HFFc6 (cell line): ENCODE measurements around the gene CD3G. TPM values are rescaled to one million over a fixed set of nuclear protein-coding genes. Genes with fewer than 3 reads are reported as not detected.

Experiments used
- DNase-seq: peaks from one replicate; pipeline ENCODE4 v3.0.0-alpha.2; 2018
- H3K27ac Mint-ChIP-seq: 2 replicates; pipeline ENCODE4 v1.8.0; 2020; ENCODE audit warnings: mild to moderate bottlenecking, mixed read lengths
- H3K27me3 Mint-ChIP-seq: 2 replicates; pipeline ENCODE4 v1.8.0; 2021; ENCODE audit warnings: mild to moderate bottlenecking, moderate library complexity, mixed read lengths; ENCODE audit not compliant: insufficient read depth
- H3K36me3 Mint-ChIP-seq: 2 replicates; pipeline ENCODE4 v1.8.0; 2021; ENCODE audit warnings: low read depth, mixed read lengths
- H3K4me1 Mint-ChIP-seq: 2 replicates; pipeline ENCODE4 v1.8.0; 2020; ENCODE audit warnings: low read depth, mixed read lengths
- H3K4me3 Mint-ChIP-seq: 2 replicates; pipeline ENCODE4 v1.8.0; 2020; ENCODE audit warnings: mild to moderate bottlenecking, moderate library complexity, mixed read lengths
- H3K9me3 Mint-ChIP-seq: 2 replicates; pipeline ENCODE4 v1.8.0; 2020; ENCODE audit warnings: mild to moderate bottlenecking, mixed read lengths
- total RNA-seq, 6 experiments: library from RNA; stranded (reverse); fragmentation: NEBNext Ultra II Directional; extraction: Animal tissue kit (Norgen Biotek cat#: 25700); gene quantifications; 2 replicates in 1 of 6; 3 replicates in 5 of 6; pipeline ENCODE4 v1.2.3, GENCODE V29; 2021
- TF ChIP-seq, protein P1 (sequence below): fragments of 200-600 bp; sonication (generic); IDR thresholded peaks from 2 replicates; pipeline ENCODE4 v1.5.0; 2021; ENCODE audit warnings: antibody characterized with exemption, mild to moderate bottlenecking

Gene CD3G
- total RNA-seq, 6 experiments from 2014 or later, result not detected

DNA sequence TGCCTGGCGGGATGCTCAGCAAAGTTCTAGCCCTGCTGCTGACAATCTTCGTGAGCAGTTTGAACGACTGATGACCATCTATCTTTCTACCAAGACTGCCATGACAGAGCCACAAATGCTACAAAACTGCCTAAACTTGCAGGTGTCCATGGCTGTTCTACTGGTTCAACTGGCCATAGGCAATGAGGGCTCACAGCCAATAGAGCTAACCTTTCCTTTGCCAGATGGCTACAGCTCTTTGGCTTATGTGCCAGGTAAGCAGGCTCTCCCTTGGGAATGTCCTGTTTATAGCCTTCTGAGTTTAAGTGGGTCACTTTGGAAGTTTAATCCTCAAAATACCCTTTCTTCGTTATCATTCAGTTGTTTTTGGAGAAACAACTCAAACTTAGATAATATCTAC, 35.4 kb downstream of the CD3G start:
- Mint-ChIP-seq H3K36me3 (peaks cover 19% of the 10 kb centered on the region), H3K4me1 (no peaks in the 10 kb centered on the region), H3K4me3 (no peak overlapping the region), H3K27me3 (no peaks in the 10 kb centered on the region), H3K27ac (no peak overlapping the region), H3K9me3 (no peaks in the 10 kb centered on the region)
- no peak for DNase-seq
- TF ChIP-seq, protein P1, sequence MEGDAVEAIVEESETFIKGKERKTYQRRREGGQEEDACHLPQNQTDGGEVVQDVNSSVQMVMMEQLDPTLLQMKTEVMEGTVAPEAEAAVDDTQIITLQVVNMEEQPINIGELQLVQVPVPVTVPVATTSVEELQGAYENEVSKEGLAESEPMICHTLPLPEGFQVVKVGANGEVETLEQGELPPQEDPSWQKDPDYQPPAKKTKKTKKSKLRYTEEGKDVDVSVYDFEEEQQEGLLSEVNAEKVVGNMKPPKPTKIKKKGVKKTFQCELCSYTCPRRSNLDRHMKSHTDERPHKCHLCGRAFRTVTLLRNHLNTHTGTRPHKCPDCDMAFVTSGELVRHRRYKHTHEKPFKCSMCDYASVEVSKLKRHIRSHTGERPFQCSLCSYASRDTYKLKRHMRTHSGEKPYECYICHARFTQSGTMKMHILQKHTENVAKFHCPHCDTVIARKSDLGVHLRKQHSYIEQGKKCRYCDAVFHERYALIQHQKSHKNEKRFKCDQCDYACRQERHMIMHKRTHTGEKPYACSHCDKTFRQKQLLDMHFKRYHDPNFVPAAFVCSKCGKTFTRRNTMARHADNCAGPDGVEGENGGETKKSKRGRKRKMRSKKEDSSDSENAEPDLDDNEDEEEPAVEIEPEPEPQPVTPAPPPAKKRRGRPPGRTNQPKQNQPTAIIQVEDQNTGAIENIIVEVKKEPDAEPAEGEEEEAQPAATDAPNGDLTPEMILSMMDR, result no peak

DNA sequence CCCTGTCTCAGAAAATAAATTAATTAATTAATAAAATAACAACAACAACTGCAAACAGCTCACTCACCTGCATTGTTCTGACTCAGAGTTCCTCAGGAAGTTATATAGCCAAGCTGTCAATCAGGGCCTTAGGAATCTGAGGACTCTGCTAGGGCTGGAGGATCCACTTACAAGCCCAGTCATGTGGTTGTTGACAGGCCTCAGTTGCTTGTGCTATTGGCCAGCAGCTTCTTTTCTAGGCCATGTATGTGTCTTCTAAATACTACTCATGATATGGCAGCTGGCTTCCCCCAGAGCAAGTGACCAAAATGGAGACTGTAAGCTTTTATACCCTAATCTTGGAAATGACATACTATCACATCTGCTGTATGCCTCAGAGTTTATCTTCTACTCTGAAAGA, 36.4 kb downstream of the CD3G start:
- TF ChIP-seq, protein P1, result no peak
- H3K4me1 Mint-ChIP-seq, result no peaks in the 10 kb centered on the region
- no peaks in the 10 kb centered on the region for H3K9me3 Mint-ChIP-seq
- no peak overlapping the region for H3K4me3 Mint-ChIP-seq
- H3K27me3 Mint-ChIP-seq, result no peaks in the 10 kb centered on the region
- DNase-seq, result no peak
- no peak overlapping the region for H3K27ac Mint-ChIP-seq
- peaks cover 16% of the 10 kb centered on the region; the same call in 1 of the 2 replicates for H3K36me3 Mint-ChIP-seq

DNA sequence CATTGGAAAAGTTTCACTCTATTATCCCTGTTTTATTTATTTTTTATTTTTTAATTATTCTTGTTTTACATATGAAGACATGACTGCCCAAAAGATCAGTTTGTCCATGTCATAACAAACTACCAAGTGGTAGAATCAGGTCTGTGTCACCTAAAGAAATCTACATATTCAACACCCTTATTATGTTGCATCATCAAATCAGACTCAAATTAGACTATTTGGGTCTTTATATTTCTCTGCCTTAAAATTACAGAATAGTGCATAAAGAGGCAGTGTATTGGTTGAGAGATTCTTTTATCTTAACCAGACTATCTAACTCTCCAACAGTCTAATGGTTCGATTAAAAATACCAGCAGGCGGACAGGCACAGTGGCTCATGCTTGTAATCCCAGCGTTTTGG, 38.8 kb downstream of the CD3G start:
- DNase-seq, result no peak
- Mint-ChIP-seq H3K27me3 (no peaks in the 10 kb centered on the region), H3K9me3 (no peaks in the 10 kb centered on the region), H3K36me3 (peaks cover 18% of the 10 kb centered on the region; the same call in 1 of the 2 replicates), H3K27ac (no peak overlapping the region), H3K4me3 (no peak overlapping the region), H3K4me1 (no peaks in the 10 kb centered on the region)
- TF ChIP-seq, protein P1, result no peak

DNA sequence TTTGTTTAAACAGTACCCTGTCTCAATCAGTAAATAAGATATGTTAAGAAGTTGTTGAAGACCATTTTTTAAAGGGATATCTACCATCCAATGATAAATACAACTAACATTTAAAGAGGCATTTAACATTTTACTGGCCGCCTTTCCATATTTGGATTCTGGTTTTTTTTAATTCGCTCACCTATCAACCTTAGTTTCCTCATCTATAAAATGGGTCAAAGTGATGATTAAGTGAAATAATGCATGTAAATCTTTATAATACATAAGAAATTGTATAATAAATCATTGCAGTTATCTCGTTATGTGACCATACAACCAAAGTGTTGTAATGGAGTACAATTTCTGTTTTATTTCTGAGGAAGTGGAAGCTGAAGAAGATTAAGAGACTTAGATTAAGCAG, 39.5 kb downstream of the CD3G start:
- Mint-ChIP-seq H3K4me1 (no peaks in the 10 kb centered on the region), H3K27me3 (no peaks in the 10 kb centered on the region), H3K27ac (no peak overlapping the region), H3K4me3 (no peak overlapping the region), H3K36me3 (peaks cover 14% of the 10 kb centered on the region; the same call in 1 of the 2 replicates), H3K9me3 (no peaks in the 10 kb centered on the region)
- DNase-seq, result no peak
- TF ChIP-seq, protein P1, result no peak

DNA sequence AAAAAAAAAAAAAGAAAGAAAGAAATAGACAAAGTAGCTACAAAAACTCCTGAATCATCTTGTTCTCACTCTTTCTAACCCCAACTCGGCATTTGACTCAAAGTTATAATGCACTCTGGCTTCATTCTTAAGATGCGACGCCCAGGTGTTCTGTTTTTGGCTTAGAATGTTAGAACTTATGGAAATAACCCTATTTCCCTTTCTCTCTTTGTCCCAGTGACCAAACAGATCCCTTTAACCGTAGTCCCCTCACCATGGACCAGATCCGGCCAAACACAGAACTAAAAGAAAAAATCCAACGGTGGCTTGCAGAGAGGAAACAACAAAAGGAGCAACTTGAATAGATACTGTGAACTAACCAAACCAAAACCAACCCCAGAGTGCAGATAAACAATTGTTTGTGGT, 52.0 kb downstream of the CD3G start:
- no peak for DNase-seq
- no peak overlapping the region for H3K4me3 Mint-ChIP-seq
- H3K27ac Mint-ChIP-seq, result no peak overlapping the region
- no peaks in the 10 kb centered on the region for H3K27me3 Mint-ChIP-seq
- peaks cover 10% of the 10 kb centered on the region for H3K4me1 Mint-ChIP-seq
- no peaks in the 10 kb centered on the region for H3K9me3 Mint-ChIP-seq
- peaks cover 9% of the 10 kb centered on the region for H3K36me3 Mint-ChIP-seq
- TF ChIP-seq, protein P1, result no peak

DNA sequence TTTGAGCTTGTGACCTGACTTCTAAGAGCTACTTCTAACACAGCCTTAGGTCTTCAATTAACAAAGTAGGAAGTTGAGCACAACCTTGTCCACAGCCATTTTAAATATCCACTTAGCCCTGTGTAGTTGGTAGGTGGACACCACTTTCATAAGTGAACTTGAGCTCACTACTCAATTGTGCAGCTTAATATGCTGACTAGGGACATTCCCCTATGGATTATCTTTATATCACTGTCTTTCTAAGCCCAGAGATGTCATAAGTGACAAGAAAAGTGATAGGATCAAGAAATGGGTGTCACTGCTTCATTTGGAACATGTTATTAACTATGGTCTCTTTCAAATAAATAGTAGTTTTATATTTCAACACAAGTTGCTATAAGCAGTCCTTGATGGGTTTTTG, 53.3 kb downstream of the CD3G start:
- Mint-ChIP-seq H3K27ac (0 out of 2 replicates have a peak overlapping the region, but pooled peaks have one; percentile 18), H3K4me1 (peaks cover 15% of the 10 kb centered on the region), H3K9me3 (no peaks in the 10 kb centered on the region), H3K36me3 (peaks cover 14% of the 10 kb centered on the region), H3K27me3 (no peaks in the 10 kb centered on the region), H3K4me3 (no peak overlapping the region)
- DNase-seq, result no peak
- TF ChIP-seq, protein P1, result no peak
